Progenitor cell of endocrine pancreas (in vitro differentiated cells): Measurements from ENCODE around the gene PDIA4. TPM values are rescaled to one million over a fixed set of nuclear protein-coding genes. Genes with fewer than 3 reads are reported as not detected.

Experiments used
- DNase-seq: peaks from one replicate; pipeline ENCODE4 v3.0.0; 2021; ENCODE audit warnings: low spot score; ENCODE audit not compliant: unreplicated experiment
- H3K27ac Mint-ChIP-seq: 2 replicates; pipeline ENCODE4 v1.8.0; 2021; ENCODE audit warnings: mild to moderate bottlenecking, moderate library complexity, mixed read lengths
- H3K27me3 Mint-ChIP-seq: 2 replicates; pipeline ENCODE4 v1.8.0; 2021; ENCODE audit warnings: mixed read lengths
- H3K36me3 Mint-ChIP-seq: 2 replicates; pipeline ENCODE4 v1.8.0; 2022; ENCODE audit warnings: mixed read lengths; ENCODE audit not compliant: insufficient read depth
- H3K4me1 Mint-ChIP-seq: 2 replicates; pipeline ENCODE4 v1.8.0; 2021; ENCODE audit warnings: low read depth, mixed read lengths
- H3K4me3 Mint-ChIP-seq: 2 replicates; pipeline ENCODE4 v1.8.0; 2021; ENCODE audit warnings: low read depth, mild to moderate bottlenecking, moderate library complexity, mixed read lengths
- H3K9me3 Mint-ChIP-seq: 2 replicates; pipeline ENCODE4 v1.8.0; 2021; ENCODE audit warnings: low read depth, mixed read lengths
- long read RNA-seq: library from polyadenylated mRNA; unstranded; transcript quantifications from one replicate; pipeline ENCODE4 v2.0.0, GENCODE V29; 2020
- total RNA-seq: library from RNA; stranded (reverse); gene quantifications from 2 replicates; pipeline ENCODE4 v1.2.1, GENCODE V29; 2021
- TF ChIP-seq, protein P1 (sequence below): fragments of 200-600 bp; sonication (generic); IDR thresholded peaks from one replicate; pipeline ENCODE4 v1.5.0; 2021; ENCODE audit warnings: antibody characterized with exemption, mild to moderate bottlenecking; ENCODE audit not compliant: unreplicated experiment

The PDIA4 gene, protein sequence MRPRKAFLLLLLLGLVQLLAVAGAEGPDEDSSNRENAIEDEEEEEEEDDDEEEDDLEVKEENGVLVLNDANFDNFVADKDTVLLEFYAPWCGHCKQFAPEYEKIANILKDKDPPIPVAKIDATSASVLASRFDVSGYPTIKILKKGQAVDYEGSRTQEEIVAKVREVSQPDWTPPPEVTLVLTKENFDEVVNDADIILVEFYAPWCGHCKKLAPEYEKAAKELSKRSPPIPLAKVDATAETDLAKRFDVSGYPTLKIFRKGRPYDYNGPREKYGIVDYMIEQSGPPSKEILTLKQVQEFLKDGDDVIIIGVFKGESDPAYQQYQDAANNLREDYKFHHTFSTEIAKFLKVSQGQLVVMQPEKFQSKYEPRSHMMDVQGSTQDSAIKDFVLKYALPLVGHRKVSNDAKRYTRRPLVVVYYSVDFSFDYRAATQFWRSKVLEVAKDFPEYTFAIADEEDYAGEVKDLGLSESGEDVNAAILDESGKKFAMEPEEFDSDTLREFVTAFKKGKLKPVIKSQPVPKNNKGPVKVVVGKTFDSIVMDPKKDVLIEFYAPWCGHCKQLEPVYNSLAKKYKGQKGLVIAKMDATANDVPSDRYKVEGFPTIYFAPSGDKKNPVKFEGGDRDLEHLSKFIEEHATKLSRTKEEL
- 238 TPM in 2 replicates for total RNA-seq
- long read RNA-seq, transcript PDIA4-201 (10 exons, 2,903 nt): major isoform, 1,404 of 1,577 reads
- long read RNA-seq, partial matches to known transcripts: 74 of 1,577 reads
- long read RNA-seq, other reads (novel, unspliced or antisense): 95 of 1,577 reads

DNA sequence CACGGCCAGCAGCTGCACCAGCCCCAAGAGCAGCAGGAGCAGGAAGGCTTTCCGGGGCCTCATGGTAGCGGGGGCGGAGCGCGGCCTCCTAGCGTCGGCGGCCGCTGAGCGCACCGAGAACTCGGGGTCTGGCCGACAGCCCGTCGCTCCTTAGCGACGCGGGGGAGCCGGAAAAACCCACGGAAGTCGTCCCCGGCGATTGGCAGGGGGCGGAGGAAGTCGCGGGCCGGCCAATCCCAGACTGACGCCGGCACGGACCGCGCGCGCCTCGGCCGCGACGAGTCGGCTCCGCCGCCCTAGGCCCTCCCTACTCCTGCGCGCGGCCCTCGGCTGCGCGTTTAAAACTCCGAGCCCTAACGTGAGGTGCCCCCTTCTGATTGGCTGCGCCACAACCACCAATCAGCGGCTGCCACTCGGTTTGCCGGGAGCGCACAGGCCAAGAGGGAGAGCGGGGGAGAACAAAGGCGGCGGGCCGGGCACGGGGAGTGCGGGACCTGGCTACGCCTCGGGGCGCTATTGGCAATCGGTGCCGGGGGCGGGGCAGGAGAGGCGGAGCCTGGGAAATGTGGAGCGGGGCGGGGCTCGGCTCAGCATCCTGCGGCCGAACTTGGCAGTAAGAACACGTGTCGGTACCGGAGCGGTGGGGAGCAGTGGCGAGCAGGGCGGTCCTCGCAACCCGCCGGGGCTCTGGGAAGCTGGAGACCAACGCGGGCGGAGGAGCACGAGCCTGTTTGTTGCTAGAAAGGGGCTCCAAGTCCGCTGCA, at the start of gene PDIA4:
PDIA4 (minus strand) TSS at position 160 of the 764 bp plus-strand sequence; CDS start at position 63, 97 bp downstream.
- Mint-ChIP-seq H3K4me1 (peaks cover 20% of the 10 kb centered on the region), H3K9me3 (no peaks in the 10 kb centered on the region), H3K4me3 (peak within 1 kb of the TSS; percentile 86), H3K27ac (peak within 1 kb of the TSS; percentile 98), H3K36me3 (peaks cover 2% of the 10 kb centered on the region), H3K27me3 (peaks cover 5% of the 10 kb centered on the region)
- peak; percentile 100 for DNase-seq
- TF ChIP-seq, protein P1, sequence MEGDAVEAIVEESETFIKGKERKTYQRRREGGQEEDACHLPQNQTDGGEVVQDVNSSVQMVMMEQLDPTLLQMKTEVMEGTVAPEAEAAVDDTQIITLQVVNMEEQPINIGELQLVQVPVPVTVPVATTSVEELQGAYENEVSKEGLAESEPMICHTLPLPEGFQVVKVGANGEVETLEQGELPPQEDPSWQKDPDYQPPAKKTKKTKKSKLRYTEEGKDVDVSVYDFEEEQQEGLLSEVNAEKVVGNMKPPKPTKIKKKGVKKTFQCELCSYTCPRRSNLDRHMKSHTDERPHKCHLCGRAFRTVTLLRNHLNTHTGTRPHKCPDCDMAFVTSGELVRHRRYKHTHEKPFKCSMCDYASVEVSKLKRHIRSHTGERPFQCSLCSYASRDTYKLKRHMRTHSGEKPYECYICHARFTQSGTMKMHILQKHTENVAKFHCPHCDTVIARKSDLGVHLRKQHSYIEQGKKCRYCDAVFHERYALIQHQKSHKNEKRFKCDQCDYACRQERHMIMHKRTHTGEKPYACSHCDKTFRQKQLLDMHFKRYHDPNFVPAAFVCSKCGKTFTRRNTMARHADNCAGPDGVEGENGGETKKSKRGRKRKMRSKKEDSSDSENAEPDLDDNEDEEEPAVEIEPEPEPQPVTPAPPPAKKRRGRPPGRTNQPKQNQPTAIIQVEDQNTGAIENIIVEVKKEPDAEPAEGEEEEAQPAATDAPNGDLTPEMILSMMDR: peak; percentile 35

DNA sequence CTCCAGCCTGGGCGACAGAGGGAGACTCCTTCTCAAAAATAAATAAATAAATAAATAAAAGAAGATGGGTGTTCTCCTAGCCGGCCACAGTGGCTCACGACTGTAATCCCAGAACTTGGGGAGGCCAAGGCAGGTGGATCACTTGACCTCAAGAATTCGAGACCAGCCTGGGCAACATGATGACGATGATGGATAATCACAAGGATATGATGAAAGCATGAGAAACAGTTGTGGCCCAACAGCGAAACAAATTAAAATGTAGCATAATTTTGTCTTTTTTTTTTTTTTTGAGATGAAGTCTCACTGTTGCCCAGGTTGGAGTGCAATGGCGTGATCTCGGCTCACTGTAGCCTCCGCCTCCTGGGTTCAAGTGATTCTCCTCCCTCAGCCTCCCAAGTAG, 49.3 kb upstream of the PDIA4 start:
- no peak for DNase-seq
- Mint-ChIP-seq H3K4me1 (no peaks in the 10 kb centered on the region), H3K27me3 (no peaks in the 10 kb centered on the region), H3K4me3 (no peak overlapping the region), H3K36me3 (peaks cover 31% of the 10 kb centered on the region), H3K9me3 (no peaks in the 10 kb centered on the region), H3K27ac (no peak overlapping the region)
- TF ChIP-seq, protein P1: no peak

DNA sequence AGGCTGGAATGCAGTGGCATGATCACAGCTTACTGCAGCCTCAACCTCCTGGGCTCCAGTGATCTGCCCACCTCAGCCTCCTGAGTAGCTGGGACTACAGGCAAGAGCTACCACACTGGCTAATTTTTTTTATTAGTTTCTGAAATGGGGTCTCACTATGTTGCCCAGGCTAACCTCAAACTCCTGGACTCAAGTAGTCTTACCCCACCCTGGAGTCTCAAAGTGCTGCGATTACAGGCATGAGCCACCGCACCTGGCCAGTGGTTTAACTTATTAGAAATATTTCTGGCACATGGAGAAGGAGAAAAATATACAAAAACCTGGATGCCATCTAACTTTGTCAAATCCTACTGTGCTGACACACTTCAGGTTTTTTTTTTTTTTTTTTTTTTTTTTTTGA, 47.0 kb upstream of the PDIA4 start:
- no peak for DNase-seq
- Mint-ChIP-seq H3K27me3 (no peaks in the 10 kb centered on the region), H3K4me3 (no peak overlapping the region), H3K4me1 (no peaks in the 10 kb centered on the region), H3K36me3 (peaks cover 29% of the 10 kb centered on the region), H3K9me3 (no peaks in the 10 kb centered on the region), H3K27ac (no peak overlapping the region)
- TF ChIP-seq, protein P1: no peak

DNA sequence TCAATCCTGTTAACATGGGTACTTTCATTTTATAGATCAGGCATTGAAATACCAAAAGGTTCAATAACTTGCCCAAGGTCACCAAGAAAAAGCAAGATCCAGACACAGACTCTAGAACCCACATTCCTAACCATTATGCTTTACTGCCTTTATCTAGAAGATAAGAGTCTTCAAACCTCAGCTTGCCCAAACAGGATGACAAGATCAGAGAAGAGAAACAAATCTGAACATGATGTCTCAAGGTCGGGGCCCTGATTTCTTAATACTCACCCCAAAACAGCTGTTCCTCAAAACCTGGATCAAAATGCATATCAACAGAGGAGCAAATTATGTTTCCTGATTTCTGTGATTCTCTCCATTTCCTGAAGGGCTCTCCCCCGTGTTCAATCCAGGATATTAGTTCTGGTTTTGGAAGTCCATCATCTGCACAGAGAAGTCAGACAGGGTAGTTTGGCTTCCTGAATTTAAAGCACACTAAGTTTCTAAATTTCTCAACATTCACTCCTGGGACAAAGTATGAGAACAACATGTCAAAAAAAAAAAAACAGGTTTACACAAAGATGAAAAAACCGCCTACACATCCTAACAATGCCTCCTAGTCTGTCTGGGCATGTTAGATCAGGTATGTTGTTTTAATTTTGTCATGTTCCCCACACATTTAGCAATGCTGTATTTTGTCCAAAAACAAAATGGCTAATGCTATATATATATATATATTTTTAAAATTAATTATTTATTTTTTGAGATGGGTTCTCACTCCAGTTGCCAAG, 46.0 kb upstream of the PDIA4 start:
- H3K27me3 Mint-ChIP-seq: no peaks in the 10 kb centered on the region
- H3K27ac Mint-ChIP-seq: no peak overlapping the region
- no peaks in the 10 kb centered on the region for H3K4me1 Mint-ChIP-seq
- peaks cover 26% of the 10 kb centered on the region for H3K36me3 Mint-ChIP-seq
- H3K4me3 Mint-ChIP-seq: no peak overlapping the region
- TF ChIP-seq, protein P1: no peak
- no peak for DNase-seq
- no peaks in the 10 kb centered on the region for H3K9me3 Mint-ChIP-seq
